Medulla oblongata (tissue), 1 donor: ENCODE data around the gene SHKBP1.
A peak's percentile ranks its signal among the peaks of the same experiment; 100 is the strongest.
"Not testable (repeated sequence)": the region's sequence is repeated elsewhere in the genome, so short reads cannot be mapped to it uniquely, and the experiment has no call there.

Experiments used
- DNase-seq: peaks from one replicate; pipeline ENCODE4 v3.0.0-alpha.2; 2015; ENCODE audit errors: extremely low spot score

Gene SHKBP1

GRCh38 chr19:40555978-40556689, 20.5 kb upstream of the SHKBP1 start:
- no peak for DNase-seq

GRCh38 chr19:40556953-40557530, 19.6 kb upstream of the SHKBP1 start:
- no peak for DNase-seq

DNA sequence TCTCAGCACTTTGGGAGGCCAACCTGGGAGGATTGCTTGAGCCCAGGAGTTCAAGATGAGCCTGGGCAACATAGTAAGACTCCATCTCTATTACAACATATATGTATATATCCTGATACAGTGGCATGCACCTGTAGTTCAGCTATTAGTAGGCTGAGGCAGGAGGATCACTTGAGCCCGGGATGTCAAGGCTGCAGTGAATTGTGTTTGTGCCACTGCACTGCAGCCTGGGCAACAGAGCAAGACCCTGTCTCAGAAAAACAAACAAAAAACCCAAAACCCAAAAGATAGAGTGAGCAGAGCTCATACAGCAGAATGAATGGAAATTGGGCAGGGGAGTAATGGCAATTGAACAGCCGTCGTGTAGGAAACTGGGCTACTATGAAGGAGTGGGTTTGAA, 17.3 kb upstream of the SHKBP1 start:
- DNase-seq: no peak

DNA sequence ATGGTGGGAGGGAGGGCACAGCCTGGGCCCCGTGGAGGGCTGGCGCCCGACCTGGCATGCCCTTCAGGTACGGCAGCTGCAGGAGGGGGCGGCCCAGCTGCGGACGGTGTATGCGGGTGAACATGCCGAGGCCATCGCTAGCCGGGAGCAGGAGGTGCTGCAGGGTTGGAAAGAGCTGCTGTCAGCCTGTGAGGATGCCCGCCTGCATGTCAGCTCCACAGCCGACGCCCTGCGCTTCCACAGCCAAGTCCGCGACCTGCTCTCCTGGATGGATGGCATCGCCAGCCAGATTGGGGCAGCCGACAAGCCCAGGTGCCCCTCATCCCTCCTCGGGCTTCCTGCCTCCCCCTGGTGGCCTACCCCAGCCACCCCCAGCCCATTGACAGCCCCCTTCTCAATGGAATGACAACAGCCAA, 16.6 kb upstream of the SHKBP1 start:
- no peak for DNase-seq

DNA sequence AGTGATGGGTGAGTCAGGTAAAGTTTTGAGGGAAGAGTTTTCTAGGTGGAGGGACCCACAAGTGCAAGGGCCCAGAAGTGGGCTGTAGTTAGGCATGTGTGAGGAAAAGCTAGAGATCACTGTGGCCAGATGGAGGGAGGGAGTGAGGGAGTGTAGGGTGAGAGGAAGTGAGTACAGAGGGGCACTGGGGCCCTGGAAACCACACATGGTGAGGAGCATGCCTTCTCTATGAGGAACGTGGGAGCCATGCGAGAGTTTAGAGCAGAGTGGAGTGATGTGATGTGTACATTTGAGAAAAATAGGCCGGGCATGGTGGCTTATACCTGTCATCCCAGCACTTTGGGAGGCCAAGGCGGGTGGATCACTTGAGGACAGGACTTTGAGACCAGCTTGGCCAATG, 14.7 kb upstream of the SHKBP1 start:
- no peak for DNase-seq

- not testable (repeated sequence) for DNase-seq
Observed at GRCh38 chr19:40564535-40564934, 12.1 kb upstream of the SHKBP1 start.

DNA sequence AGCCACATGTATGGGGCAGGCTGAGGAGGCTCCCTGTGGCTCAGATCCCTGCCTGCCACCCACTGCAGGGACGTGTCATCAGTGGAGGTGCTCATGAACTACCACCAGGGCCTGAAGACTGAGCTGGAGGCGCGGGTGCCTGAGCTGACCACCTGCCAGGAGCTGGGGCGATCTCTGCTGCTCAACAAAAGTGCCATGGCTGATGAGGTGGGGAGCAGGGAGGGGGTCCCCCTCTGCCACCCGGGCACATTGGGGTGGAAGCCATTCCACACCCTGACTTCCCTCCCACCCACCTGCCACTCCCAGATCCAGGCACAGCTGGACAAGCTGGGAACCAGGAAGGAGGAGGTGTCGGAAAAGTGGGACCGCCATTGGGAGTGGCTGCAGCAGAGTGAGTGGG, 11.3 kb upstream of the SHKBP1 start:
- DNase-seq: no peak

DNA sequence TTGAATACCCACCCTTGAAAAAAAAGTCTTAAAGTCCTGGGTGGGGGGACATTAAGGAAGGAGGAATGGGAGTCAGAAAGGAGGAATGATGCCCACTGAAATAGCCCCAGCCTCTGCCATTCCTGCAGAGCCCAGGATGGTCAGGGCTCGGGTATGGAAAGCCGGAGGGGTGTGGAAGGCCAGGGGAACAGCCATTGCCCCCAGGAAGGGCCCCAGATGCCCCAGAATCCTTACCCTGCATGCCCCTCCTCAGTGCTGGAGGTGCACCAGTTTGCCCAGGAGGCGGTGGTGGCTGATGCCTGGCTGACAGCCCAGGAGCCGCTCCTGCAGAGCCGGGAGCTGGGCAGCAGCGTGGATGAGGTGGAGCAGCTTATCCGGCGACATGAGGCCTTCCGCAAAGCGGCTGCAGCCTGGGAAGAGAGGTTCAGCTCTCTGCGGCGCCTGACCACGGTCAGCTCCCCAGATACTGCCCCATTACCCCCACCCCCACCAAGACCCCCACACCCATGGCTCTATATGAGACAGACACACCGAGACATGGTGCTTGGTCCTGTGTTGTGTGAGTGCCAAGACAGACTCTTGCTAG, 10.7 kb upstream of the SHKBP1 start:
- no peak for DNase-seq

DNA sequence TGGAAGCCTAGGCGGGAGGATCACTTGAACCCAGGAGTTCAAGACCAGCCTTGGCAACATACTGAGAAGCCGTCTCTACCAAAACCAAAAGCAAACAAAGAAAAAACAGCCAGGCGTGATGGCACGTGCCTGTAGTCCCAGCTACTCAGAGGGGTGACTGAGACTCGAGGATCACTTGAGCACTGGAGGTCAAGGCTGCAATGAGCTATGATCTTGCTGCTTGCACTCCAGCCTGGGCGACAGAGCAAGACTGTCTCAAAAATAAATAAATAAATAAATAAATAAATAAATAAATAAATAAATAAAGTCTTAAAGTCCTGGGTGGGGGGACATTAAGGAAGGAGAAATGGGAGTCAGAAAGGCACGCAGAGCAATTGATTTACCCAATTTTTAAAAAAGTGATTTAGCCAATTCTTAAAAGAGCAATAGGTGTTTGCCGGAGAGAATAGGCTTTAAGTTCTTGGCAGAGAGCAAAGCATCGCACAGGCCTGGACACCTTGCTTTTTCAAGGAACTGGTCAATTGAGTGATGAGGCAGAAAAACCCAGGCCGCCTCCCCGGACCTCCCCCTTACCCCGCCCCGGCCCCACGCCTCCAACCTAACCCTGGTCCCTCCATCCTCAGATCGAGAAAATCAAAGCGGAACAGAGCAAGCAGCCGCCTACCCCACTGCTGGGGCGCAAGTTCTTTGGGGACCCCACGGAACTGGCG, 9.5 kb upstream of the SHKBP1 start:
- DNase-seq: no peak

GRCh38 chr19:40567750-40568494, 8.8 kb upstream of the SHKBP1 start:
- DNase-seq: no peak

- DNase-seq: peak; percentile 99
Observed at GRCh38 chr19:40570313-40571004, 6.2 kb upstream of the SHKBP1 start.

- DNase-seq: no peak
Observed at GRCh38 chr19:40571005-40571318, 5.7 kb upstream of the SHKBP1 start.

- no peak for DNase-seq
Observed at GRCh38 chr19:40571831-40572495, 4.7 kb upstream of the SHKBP1 start.

GRCh38 chr19:40575326-40575725, 1.3 kb upstream of the SHKBP1 start:
- no peak for DNase-seq

GRCh38 chr19:40576151-40576584, 505 bp upstream of the SHKBP1 start:
- DNase-seq: no peak

GRCh38 chr19:40578442-40578908, 1.8 kb downstream of the SHKBP1 start:
- peak; percentile 46 for DNase-seq

DNA sequence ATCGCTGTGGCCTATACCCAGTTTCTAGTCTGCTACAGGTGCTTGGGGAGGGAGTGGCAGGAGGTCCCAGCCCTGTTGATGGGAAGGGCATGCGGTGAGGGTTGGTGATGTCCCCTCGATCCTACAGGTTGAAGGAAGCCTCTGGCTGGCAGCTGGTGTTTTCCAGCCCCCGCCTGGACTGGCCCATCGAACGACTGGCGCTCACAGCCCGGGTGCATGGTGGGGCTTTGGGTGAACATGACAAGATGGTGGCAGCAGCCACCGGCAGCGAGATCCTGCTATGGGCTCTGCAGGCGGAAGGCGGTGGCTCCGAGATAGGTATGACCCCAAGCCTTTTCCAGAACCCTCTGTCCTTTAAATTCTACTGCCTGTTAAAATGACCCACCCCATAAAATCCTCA, 3.9 kb downstream of the SHKBP1 start:
- DNase-seq: no peak

DNA sequence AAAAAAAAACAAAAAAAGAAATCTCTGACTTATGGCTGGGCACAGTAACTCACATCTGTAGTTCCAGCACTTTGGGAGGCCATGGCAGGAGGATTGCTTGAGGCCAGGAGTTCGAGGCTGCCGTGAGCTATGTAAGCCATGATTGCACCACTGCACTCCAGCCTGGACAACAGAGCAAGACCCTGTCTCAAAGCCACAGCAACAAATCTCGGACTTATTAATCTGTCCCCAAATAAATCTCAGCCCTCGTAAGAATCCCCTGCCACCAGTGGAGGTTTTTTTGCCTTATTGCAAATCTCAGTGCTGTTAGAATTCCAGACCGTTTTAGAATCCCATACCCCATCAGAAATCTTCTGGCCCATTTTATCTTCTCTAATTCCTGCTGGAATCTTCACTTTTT, 4.9 kb downstream of the SHKBP1 start:
- DNase-seq: no peak

- DNase-seq: no peak
Observed at GRCh38 chr19:40582467-40582866, 5.8 kb downstream of the SHKBP1 start.

DNA sequence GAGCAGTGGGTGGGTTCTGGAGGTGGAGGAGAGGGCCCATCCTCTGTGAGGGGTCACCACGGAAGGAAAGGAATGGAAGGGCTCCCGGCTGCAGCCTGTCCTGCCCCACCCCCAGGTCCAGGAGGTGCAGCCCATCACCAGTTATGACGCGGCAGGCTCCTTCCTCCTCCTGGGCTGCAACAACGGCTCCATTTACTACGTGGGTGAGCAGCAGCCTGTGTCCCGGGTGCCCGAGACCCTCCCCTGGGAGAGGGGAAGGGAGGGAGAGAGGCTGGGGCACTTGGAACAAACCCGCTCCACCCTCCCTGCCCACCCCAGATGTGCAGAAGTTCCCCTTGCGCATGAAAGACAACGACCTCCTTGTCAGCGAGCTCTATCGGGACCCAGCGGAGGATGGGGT, 6.6 kb downstream of the SHKBP1 start:
- DNase-seq: no peak

- no peak for DNase-seq
Observed at GRCh38 chr19:40584007-40584406, 7.3 kb downstream of the SHKBP1 start.
